Mesothelial cell of epicardium (in vitro differentiated cells): ENCODE measurements around the gene EMID1. TPM values are rescaled to one million over a fixed set of nuclear protein-coding genes. Genes with fewer than 3 reads are reported as not detected.

Experiments
- DNase-seq, 2 experiments: peaks; one replicate each; pipeline ENCODE4 v3.0.0; 2021; ENCODE audit warnings: low spot score in 2 of 2; ENCODE audit not compliant: unreplicated experiment in 2 of 2
- H3K27ac Mint-ChIP-seq: 2 replicates; pipeline ENCODE4 v1.8.0; 2021; ENCODE audit warnings: mixed read lengths
- H3K27me3 Mint-ChIP-seq: 2 replicates; pipeline ENCODE4 v1.8.0; 2021; ENCODE audit warnings: low read depth, mixed read lengths
- H3K36me3 Mint-ChIP-seq: 2 replicates; pipeline ENCODE4 v1.8.0; 2021; ENCODE audit warnings: mixed read lengths
- H3K4me1 Mint-ChIP-seq: 2 replicates; pipeline ENCODE4 v1.8.0; 2021; ENCODE audit warnings: mixed read lengths
- H3K4me3 Mint-ChIP-seq: 2 replicates; pipeline ENCODE4 v1.8.0; 2021; ENCODE audit warnings: mild to moderate bottlenecking, moderate library complexity, mixed read lengths
- H3K9me3 Mint-ChIP-seq: 2 replicates; pipeline ENCODE4 v1.8.0; 2021; ENCODE audit warnings: mixed read lengths
- CTCF ChIP-seq: fragments of 200-600 bp; sonication (generic); IDR thresholded peaks from one replicate; pipeline ENCODE4 v1.5.0; 2021; ENCODE audit warnings: antibody characterized with exemption; ENCODE audit not compliant: unreplicated experiment
- total RNA-seq: library from RNA; stranded (reverse); gene quantifications from 3 replicates; pipeline ENCODE4 v1.2.1, GENCODE V29; 2021

The EMID1 gene
- total RNA-seq, 1 donor from 2014 or later, result 15.7 TPM

DNA sequence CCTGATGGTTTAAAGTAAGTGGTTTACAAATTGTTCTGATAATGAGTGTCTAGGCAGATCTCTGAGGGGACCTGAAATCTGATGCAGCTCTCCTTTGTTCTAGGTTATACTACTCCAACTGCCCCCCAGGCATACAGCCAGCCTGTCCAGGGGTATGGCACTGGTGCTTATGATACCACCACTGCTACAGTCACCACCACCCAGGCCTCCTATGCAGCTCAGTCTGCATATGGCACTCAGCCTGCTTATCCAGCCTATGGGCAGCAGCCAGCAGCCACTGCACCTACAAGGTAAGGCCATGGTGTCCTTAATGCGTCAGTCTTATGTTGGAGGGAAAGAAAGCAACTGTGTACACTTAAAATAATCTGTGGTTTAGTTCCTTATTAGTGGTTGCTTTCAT, 72.2 kb downstream of the EMID1 start:
- Mint-ChIP-seq H3K36me3 (peaks cover 67% of the 10 kb centered on the region), H3K27me3 (no peaks in the 10 kb centered on the region), H3K4me3 (no peak overlapping the region), H3K27ac (no peak overlapping the region), H3K9me3 (no peaks in the 10 kb centered on the region), H3K4me1 (peaks cover 21% of the 10 kb centered on the region)
- TF ChIP-seq CTCF, result no peak
- no peak for DNase-seq

GRCh38 chr22:29284196-29284595, 78.5 kb downstream of the EMID1 start:
- no peak for DNase-seq
- no peak for TF ChIP-seq CTCF
- H3K9me3 Mint-ChIP-seq, result no peaks in the 10 kb centered on the region
- no peak overlapping the region for H3K4me3 Mint-ChIP-seq
- H3K27me3 Mint-ChIP-seq, result no peaks in the 10 kb centered on the region
- H3K4me1 Mint-ChIP-seq, result no peaks in the 10 kb centered on the region
- H3K36me3 Mint-ChIP-seq, result peaks cover 62% of the 10 kb centered on the region
- H3K27ac Mint-ChIP-seq, result no peak overlapping the region

- Mint-ChIP-seq H3K4me1 (no peaks in the 10 kb centered on the region), H3K9me3 (no peaks in the 10 kb centered on the region), H3K4me3 (no peak overlapping the region), H3K36me3 (peaks cover 60% of the 10 kb centered on the region), H3K27ac (no peak overlapping the region), H3K27me3 (no peaks in the 10 kb centered on the region)
- DNase-seq, result no peak
- no peak for TF ChIP-seq CTCF
These were observed 83.1 kb downstream of the EMID1 start for GRCh38 chr22:29288837-29289236.

GRCh38 chr22:29290061-29290460, 84.4 kb downstream of the EMID1 start:
- peaks cover 55% of the 10 kb centered on the region for H3K36me3 Mint-ChIP-seq
- no peaks in the 10 kb centered on the region for H3K27me3 Mint-ChIP-seq
- TF ChIP-seq CTCF, result no peak
- no peak overlapping the region for H3K4me3 Mint-ChIP-seq
- no peaks in the 10 kb centered on the region for H3K9me3 Mint-ChIP-seq
- no peaks in the 10 kb centered on the region for H3K4me1 Mint-ChIP-seq
- no peak for DNase-seq
- no peak overlapping the region for H3K27ac Mint-ChIP-seq

- no peaks in the 10 kb centered on the region for H3K27me3 Mint-ChIP-seq
These were observed 85.5 kb downstream of the EMID1 start for GRCh38 chr22:29291215-29291614.

More at GRCh38 chr22:29291215-29291614, 85.5 kb downstream of the EMID1 start:
- DNase-seq, result no peak
- Mint-ChIP-seq H3K4me1 (no peaks in the 10 kb centered on the region), H3K36me3 (peaks cover 55% of the 10 kb centered on the region), H3K27ac (no peak overlapping the region), H3K9me3 (no peaks in the 10 kb centered on the region), H3K4me3 (no peak overlapping the region)
- no peak for TF ChIP-seq CTCF
